Thoracic aorta (tissue), 2 donors: ENCODE measurements around the gene CERKL. TPM values are rescaled to one million over a fixed set of nuclear protein-coding genes. Genes with fewer than 3 reads are reported as not detected.

Experiments used
- ATAC-seq: fragments of 150-250 bp; one replicate; pipeline ENCODE4 v1.8.0; 2017; ENCODE audit warnings: low read depth; ENCODE audit not compliant: insufficient number of reproducible peaks, low FRiP score
- DNase-seq: peaks from one replicate; pipeline ENCODE4 v3.0.0-alpha.2; 2020; ENCODE audit warnings: low spot score
- H3K27ac ChIP-seq, 2 donors: fragments of 200-600 bp; sonication (generic); 1 replicate in 1 of 2; 2 replicates in 1 of 2; pipeline ENCODE4 v1.5.1; 2016; ENCODE audit warnings: mild to moderate bottlenecking in 2 of 2, moderate library complexity in 2 of 2
- H3K27me3 ChIP-seq: fragments of 200-600 bp; sonication (generic); replicated peaks from 2 replicates; pipeline ENCODE4 v1.6.0; 2016; ENCODE audit warnings: mild to moderate bottlenecking; ENCODE audit not compliant: insufficient read depth
- H3K36me3 ChIP-seq: fragments of 200-600 bp; sonication (generic); one replicate; pipeline ENCODE4 v1.5.1; 2016
- H3K4me1 ChIP-seq, 2 donors: fragments of 200-600 bp; sonication (generic); 1 replicate in 1 of 2; 2 replicates in 1 of 2; pipeline versions ENCODE4 v1.5.1 to v1.6.0; 2016; ENCODE audit warnings: low read depth in 2 of 2, mild to moderate bottlenecking in 1 of 2; ENCODE audit not compliant: control insufficient read depth in 1 of 2
- H3K4me3 ChIP-seq: fragments of 200-600 bp; sonication (generic); 2 replicates; pipeline ENCODE4 v1.5.1; 2016; ENCODE audit warnings: mild to moderate bottlenecking
- H3K9me3 ChIP-seq: fragments of 200-600 bp; sonication (generic); 2 replicates; pipeline ENCODE4 v1.5.1; 2016
- total RNA-seq, 2 donors: library from RNA; depleted of rRNA; stranded (reverse); fragments of >200 nt; gene quantifications; one replicate each; pipeline versions ENCODE4 v1.1.0 to v1.2.3, GENCODE V29; 2016
- TF ChIP-seq, protein P1 (sequence below): fragments of 200-600 bp; sonication (generic); IDR thresholded peaks from one replicate; pipeline ENCODE4 v1.5.1; 2019; ENCODE audit warnings: antibody characterized with exemption

Gene CERKL
- total RNA-seq, 2 donors from 2014 or later: not detected

DNA sequence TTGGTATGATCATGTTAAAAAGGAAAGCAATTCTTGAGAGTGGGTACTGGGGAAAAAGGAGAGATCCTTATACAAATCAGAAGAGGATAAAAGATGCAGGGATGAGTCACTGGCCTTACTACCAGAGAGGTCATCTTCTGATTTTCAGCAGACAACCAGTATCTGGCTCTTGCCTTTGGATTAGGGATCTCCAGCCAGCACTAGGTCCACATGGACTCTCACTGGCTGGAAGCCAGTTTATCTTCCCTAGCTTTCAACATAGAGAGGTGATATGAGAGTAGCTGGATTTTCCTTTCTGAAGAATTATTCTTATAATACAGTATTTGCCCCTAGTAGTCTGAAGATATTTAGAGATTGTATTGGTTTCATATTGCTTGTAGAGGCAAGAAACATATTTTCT lies 30.2 kb downstream of the CERKL start:
- TF ChIP-seq, protein P1, sequence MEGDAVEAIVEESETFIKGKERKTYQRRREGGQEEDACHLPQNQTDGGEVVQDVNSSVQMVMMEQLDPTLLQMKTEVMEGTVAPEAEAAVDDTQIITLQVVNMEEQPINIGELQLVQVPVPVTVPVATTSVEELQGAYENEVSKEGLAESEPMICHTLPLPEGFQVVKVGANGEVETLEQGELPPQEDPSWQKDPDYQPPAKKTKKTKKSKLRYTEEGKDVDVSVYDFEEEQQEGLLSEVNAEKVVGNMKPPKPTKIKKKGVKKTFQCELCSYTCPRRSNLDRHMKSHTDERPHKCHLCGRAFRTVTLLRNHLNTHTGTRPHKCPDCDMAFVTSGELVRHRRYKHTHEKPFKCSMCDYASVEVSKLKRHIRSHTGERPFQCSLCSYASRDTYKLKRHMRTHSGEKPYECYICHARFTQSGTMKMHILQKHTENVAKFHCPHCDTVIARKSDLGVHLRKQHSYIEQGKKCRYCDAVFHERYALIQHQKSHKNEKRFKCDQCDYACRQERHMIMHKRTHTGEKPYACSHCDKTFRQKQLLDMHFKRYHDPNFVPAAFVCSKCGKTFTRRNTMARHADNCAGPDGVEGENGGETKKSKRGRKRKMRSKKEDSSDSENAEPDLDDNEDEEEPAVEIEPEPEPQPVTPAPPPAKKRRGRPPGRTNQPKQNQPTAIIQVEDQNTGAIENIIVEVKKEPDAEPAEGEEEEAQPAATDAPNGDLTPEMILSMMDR: no peak
- ATAC-seq: no peak

DNA sequence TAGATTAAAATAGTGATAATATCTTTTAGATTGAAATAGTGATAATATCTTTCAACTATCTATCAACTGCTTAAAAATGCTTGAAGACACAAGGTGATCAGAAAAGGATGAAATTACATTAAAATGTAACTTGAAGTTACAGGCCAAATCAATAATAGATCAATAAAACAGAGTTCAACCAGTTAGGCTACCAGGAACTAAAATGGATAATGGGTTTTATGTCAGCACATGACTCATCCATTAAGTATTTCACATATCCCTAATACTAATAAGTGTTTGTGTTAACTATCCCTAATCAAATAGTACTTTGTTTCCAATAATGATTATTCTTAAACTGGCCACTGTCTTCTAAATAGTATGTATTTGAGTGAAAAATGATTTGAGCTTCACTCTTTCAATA lies 33.7 kb downstream of the CERKL start:
- DNase-seq: no peak
- no peak for ATAC-seq
- H3K4me1 ChIP-seq: no peaks in the 10 kb centered on the region
- no peak overlapping the region for H3K27ac ChIP-seq
- TF ChIP-seq, protein P1: no peak
- H3K27me3 ChIP-seq: no peaks in the 10 kb centered on the region
- no peak overlapping the region for H3K4me3 ChIP-seq
- H3K9me3 ChIP-seq: no peaks in the 10 kb centered on the region
- no peaks in the 10 kb centered on the region for H3K36me3 ChIP-seq

More for the DNA sequence above, 30.2 kb downstream of the CERKL start:
- H3K4me3 ChIP-seq: no peak overlapping the region
- H3K27me3 ChIP-seq: no peaks in the 10 kb centered on the region
- no peaks in the 10 kb centered on the region for H3K36me3 ChIP-seq
- no peak for DNase-seq
- no peak overlapping the region for H3K27ac ChIP-seq
- no peaks in the 10 kb centered on the region for H3K4me1 ChIP-seq
- H3K9me3 ChIP-seq: no peaks in the 10 kb centered on the region

DNA sequence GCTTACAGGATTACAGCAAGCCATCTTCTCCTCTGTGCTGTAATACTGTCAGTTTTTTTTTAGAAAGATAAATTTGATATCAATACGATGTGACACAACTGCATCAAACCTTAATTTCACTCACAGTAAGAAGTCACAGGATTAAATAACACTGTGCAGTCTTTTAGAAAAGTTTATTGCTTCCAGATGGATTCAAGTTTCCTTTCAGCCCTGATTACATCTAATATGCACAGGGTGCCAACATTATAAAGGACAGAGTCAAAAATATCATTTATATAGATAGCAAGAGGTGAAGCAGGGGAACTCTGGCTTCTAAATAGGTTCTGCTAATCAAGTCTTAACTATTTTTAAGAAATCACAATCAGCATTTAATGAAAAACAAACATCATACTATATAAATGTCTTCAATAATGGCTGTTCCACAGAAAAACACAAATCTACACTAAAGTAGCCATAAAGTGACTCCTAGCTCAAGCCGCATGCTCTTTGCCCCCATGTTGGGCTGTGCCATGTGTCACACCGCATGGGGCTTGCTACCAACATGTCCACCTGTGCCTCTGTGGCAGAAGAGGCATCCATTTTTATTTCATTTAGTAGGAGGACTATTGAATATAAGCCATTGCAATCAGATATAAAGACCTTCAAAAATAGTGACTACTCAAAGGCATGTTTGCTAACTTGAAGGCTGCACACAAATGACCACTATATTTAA lies 35.0 kb downstream of the CERKL start:
- no peaks in the 10 kb centered on the region for H3K36me3 ChIP-seq
- H3K27me3 ChIP-seq: no peaks in the 10 kb centered on the region
- no peak for ATAC-seq
- no peaks in the 10 kb centered on the region for H3K9me3 ChIP-seq
- no peak overlapping the region for H3K27ac ChIP-seq
- DNase-seq: no peak
- TF ChIP-seq, protein P1: no peak
- H3K4me1 ChIP-seq: no peaks in the 10 kb centered on the region
- no peak overlapping the region for H3K4me3 ChIP-seq

DNA sequence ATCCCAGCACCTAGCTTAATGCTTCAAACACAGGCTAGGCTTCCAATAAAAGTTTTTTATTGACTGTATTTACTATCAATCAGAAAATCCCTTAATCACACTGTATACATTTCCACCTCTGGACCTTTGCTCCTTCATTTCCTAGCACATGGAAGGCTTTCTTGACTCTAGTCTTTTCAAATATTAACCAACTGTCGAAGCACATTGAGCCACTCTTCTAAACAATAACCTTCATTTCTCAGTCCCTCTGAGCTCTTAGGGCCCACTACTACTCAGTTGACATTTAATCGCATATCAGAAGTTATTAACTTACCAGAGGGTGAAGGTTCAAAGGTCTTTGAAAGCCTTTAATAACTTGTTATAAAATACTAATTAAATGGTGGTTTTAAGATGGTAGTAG lies 37.4 kb downstream of the CERKL start:
- H3K9me3 ChIP-seq: no peaks in the 10 kb centered on the region
- no peaks in the 10 kb centered on the region for H3K4me1 ChIP-seq
- DNase-seq (no peak), ATAC-seq (no peak)
- TF ChIP-seq, protein P1: no peak
- H3K36me3 ChIP-seq: no peaks in the 10 kb centered on the region
- H3K27me3 ChIP-seq: no peaks in the 10 kb centered on the region
- no peak overlapping the region for H3K4me3 ChIP-seq
- no peak overlapping the region for H3K27ac ChIP-seq

DNA sequence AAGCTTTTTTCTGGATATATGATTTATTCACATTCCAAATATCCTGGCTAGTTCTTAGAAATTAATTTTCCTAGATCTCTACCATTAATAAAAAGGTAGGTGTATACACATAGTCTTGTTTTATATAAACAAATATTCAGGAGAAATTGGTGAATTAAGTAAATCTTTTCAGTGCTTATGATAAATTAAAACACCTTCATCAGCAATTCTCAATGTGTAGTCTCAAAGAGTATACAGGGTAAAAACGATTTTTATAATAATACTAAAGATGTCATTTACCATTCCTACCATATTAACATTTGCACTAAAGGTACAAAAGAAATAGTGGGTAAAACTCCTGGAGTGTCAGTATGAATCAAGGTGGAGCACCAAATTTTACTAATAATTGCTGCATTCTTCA lies 40.2 kb downstream of the CERKL start:
- no peaks in the 10 kb centered on the region for H3K36me3 ChIP-seq
- H3K27me3 ChIP-seq: no peaks in the 10 kb centered on the region
- H3K27ac ChIP-seq: no peak overlapping the region
- ATAC-seq (no peak), DNase-seq (no peak)
- TF ChIP-seq, protein P1: no peak
- no peak overlapping the region for H3K4me3 ChIP-seq
- no peaks in the 10 kb centered on the region for H3K4me1 ChIP-seq
- no peaks in the 10 kb centered on the region for H3K9me3 ChIP-seq
